ENCODE results near the gene SLC26A2.

SLC26A2 gene

GRCh38 chr5:149948993-149949392, 11.6 kb upstream of the SLC26A2 start:
- no peak for DNase-seq (ENCODE audit: low read depth, low spot score)
- no peak overlapping the region for H3K4me3 ChIP-seq (ENCODE audit: low read depth, low read length)
- CTCF ChIA-PET, result interaction anchor here (1.0 to 1.4 kb wide), 4 partner anchors 9 to 13 kb away, joined by 3 to 5 read pairs (median 4); partner anchors contain the start of gene SLC26A2
- TF ChIP-seq CTCF (IDR thresholded peaks at IDR 0.05; ENCODE audit: insufficient read depth, low read length, missing control alignments), result no peak
- POLR2A ChIA-PET, result no interaction called here

DNA sequence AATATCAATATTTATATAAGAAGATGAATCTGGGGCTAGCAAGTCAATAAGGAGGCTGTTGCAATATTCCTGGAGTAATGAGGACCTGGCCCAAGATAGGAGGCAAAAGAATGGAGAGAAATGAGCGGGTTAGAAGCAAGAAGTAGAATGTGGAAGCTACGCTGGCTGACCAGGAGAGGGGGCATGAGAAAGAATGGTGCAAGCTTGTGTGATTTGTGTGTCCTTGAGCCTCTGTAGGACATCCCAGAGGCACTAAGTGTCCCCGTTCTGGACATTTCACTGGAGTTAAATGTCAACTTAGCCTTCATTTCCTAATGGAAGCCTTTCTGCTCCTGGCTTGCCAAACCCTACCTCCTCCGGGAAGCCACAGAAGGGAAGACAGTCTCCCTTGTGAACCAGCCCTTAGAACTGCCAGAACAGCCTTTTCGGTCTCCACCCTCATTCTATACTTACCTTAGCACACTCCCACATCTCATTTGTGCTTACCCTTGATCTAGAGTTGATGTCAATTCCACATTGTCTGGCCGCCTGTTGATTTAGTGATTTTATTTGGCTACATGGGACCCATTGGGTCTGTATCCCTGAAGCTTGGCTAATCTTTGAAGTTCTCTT, 9.3 kb upstream of the SLC26A2 start:
- ChIA-PET CTCF (interaction anchor here (0.5 to 2.3 kb wide), 5 partner anchors 10 to 120 kb away, joined by 3 to 16 read pairs (median 5); partner anchors contain the start of gene SLC26A2), POLR2A (no interaction called here)
- H3K4me3 ChIP-seq (ENCODE audit: low read depth, low read length), result no peak overlapping the region
- DNase-seq (ENCODE audit: low read depth, low spot score), result no peak
- no peak for TF ChIP-seq CTCF (IDR thresholded peaks at IDR 0.05; ENCODE audit: insufficient read depth, low read length, missing control alignments)

- ChIA-PET POLR2A (no interaction called here), CTCF (interaction anchor here (1.6 kb wide), 1 partner anchor 119 kb away, joined by 3 read pairs; no protein-coding TSS in a partner anchor)
- DNase-seq (ENCODE audit: low read depth, low spot score), result no peak
- no peak for TF ChIP-seq CTCF (IDR thresholded peaks at IDR 0.05; ENCODE audit: insufficient read depth, low read length, missing control alignments)
- no peak overlapping the region for H3K4me3 ChIP-seq (ENCODE audit: low read depth, low read length)
These were observed 7.0 kb upstream of the SLC26A2 start for GRCh38 chr5:149953436-149954121.

DNA sequence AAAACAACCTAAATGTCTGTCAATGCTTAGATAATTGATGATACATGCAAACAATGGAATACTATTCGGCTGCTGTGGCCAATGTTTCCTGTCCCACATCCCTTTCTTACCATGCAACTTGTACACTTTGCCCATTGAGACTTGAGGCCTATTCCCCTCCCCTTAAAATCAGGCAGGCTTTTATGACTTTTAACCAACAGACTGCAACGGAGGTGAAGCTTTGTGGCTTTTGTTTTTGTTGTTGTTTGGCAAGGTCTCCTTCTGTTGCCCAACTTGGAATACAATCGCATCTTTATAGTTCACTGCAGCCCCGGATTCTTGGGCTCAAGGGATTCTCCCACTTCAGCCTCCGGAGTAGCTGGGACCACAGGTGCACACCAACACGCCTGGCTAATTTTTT, 5.8 kb upstream of the SLC26A2 start:
- no peak for DNase-seq (ENCODE audit: low read depth, low spot score)
- H3K4me3 ChIP-seq (ENCODE audit: low read depth, low read length), result no peak overlapping the region
- ChIA-PET POLR2A (no interaction called here), CTCF (interaction anchor here (0.6 to 1.8 kb wide), 3 partner anchors 19 to 117 kb away, joined by 3 to 4 read pairs (median 4); no protein-coding TSS in a partner anchor)
- TF ChIP-seq CTCF (IDR thresholded peaks at IDR 0.05; ENCODE audit: insufficient read depth, low read length, missing control alignments), result no peak

DNA sequence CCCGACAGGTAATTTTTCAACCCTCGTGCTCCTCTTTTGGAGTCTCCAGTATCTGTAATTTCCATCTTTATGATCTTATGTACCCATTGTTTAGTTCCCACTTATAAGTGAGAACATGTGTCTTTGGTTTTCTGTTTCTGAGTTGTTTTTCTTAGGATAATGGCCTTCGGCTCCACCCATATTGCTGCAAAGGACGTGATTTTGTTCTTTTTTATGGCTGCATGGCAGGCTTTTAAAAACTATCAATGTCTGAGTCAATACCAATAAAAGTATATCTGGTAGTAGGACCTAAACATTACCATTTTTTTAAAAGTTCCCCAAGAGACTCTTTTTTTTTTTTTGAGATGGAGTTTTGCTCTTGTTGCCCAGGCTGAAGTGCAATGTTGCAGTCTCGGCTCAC, 3.9 kb upstream of the SLC26A2 start:
- no peak for DNase-seq (ENCODE audit: low read depth, low spot score)
- no peak overlapping the region for H3K4me3 ChIP-seq (ENCODE audit: low read depth, low read length)
- TF ChIP-seq CTCF (IDR thresholded peaks at IDR 0.05; ENCODE audit: insufficient read depth, low read length, missing control alignments), result no peak
- CTCF ChIA-PET, result interaction anchor here (1.1 to 14.3 kb wide), 4 partner anchors 10 to 124 kb away, joined by 3 to 429 read pairs (median 31); no protein-coding TSS in a partner anchor
- POLR2A ChIA-PET, result no interaction called here

GRCh38 chr5:149957855-149958254, 2.7 kb upstream of the SLC26A2 start:
- H3K4me3 ChIP-seq (ENCODE audit: low read depth, low read length), result no peak overlapping the region
- CTCF ChIA-PET, result interaction anchor here (0.8 to 14.3 kb wide), 10 partner anchors 9 to 318 kb away, joined by 3 to 429 read pairs (median 6); partner anchors contain the start of gene PDE6A
- POLR2A ChIA-PET, result no interaction called here
- DNase-seq (ENCODE audit: low read depth, low spot score), result no peak
- no peak for TF ChIP-seq CTCF (IDR thresholded peaks at IDR 0.05; ENCODE audit: insufficient read depth, low read length, missing control alignments)
